ENCODE results near the gene MGST3. TPM values are rescaled to one million over a fixed set of nuclear protein-coding genes. Genes with fewer than 3 reads are reported as not detected.

Gene MGST3
- total RNA-seq, 1 experiment from 2014 or later, result 87.7 TPM

DNA sequence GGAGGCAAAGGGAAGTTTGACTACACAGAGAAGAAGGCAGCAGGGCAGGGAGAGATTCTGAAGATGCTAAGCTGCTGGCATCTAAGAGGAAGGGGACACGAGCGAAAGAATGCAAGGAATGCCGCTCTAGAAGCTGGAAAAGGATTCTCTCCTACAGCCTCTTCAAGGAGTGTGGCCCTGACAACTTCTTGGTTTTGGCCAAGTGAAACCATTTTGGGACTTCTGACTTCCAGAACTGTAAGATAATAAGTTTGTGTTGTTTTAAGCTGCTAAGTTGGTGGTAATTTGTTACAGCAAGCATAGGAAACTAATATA lies 28.5 kb downstream of the MGST3 start:
- H3K4me3 Mint-ChIP-seq, result no peak overlapping the region
- H2BK15ac ChIP-seq (ENCODE audit: low read depth, low read length), result no peak overlapping the region
- no peak overlapping the region for H2BK12ac ChIP-seq (ENCODE audit: insufficient read length, low read depth, low read length)
- DNase-seq, result peak; percentile 48
- no peaks in the 10 kb centered on the region for H3K27me3 Mint-ChIP-seq (ENCODE audit: low read depth)
- H4K5ac ChIP-seq (ENCODE audit: insufficient read length, low read depth, low read length), result no peak overlapping the region
- H3K4me1 Mint-ChIP-seq, result peaks cover 8 to 12% of the 10 kb centered on the region in 2 experiments
- no peak overlapping the region for H2AK5ac ChIP-seq (ENCODE audit: insufficient read length, low read length)
- H4K8ac ChIP-seq (replicated peaks; ENCODE audit: insufficient read length, low read depth, low read length), result no peak overlapping the region
- H3K9me3 Mint-ChIP-seq, result no peaks in the 10 kb centered on the region
- no peak overlapping the region for H3K27ac ChIP-seq (ENCODE audit: insufficient read length, low read depth, low read length)
- H3K56ac ChIP-seq (ENCODE audit: insufficient read length, low read depth, low read length), result no peak overlapping the region
- H3K79me2 ChIP-seq (ENCODE audit: insufficient read depth, low read length), result no peaks in the 10 kb centered on the region
- H3K9me3 ChIP-seq (ENCODE audit: control insufficient read depth, low read depth, low read length), result no peaks in the 10 kb centered on the region
- H3K27me3 ChIP-seq (ENCODE audit: insufficient read depth, low read length), result no peaks in the 10 kb centered on the region
- no peaks in the 10 kb centered on the region for H3K79me1 ChIP-seq (ENCODE audit: insufficient read depth, low read depth, low read length, poor library complexity, severe bottlenecking)
- WGBS (ENCODE audit: extremely low coverage, insufficient read length, low lambda C conversion rate), result no CpG with 5 or more reads among the region's 3 CpGs
- H3K9ac ChIP-seq (ENCODE audit: extremely low read depth, insufficient read length, low read length), result no peak overlapping the region
- H2BK120ac ChIP-seq (ENCODE audit: low read depth, low read length, poor library complexity, severe bottlenecking), result no peak overlapping the region
- no peak overlapping the region for H2AFZ ChIP-seq (ENCODE audit: low read length)
- H3K23ac ChIP-seq (ENCODE audit: insufficient read length, low read depth, low read length), result no peak overlapping the region
- H3K36me3 Mint-ChIP-seq (ENCODE audit: insufficient read depth in 1 of 3, low read depth in 3 of 3), result peaks cover 7 to 44% (median 25%) of the 10 kb centered on the region in 3 experiments
- H3T11ph ChIP-seq (ENCODE audit: low read length), result no peak overlapping the region
- H4K20me1 ChIP-seq (ENCODE audit: control insufficient read depth, insufficient read depth, insufficient read length), result no peaks in the 10 kb centered on the region
- H2BK20ac ChIP-seq (ENCODE audit: low read depth, low read length, poor library complexity, severe bottlenecking), result no peak overlapping the region
- no peak overlapping the region for H3K4me2 ChIP-seq (ENCODE audit: insufficient read depth, insufficient read length, low read length)
- H3K14ac ChIP-seq (ENCODE audit: insufficient read depth, low read length), result no peak overlapping the region
- H3K4me1 ChIP-seq (ENCODE audit: insufficient read depth, low read length), result no peaks in the 10 kb centered on the region
- no peak overlapping the region for H2BK5ac ChIP-seq (ENCODE audit: insufficient read length, low read length)
- TF ChIP-seq, protein P1, sequence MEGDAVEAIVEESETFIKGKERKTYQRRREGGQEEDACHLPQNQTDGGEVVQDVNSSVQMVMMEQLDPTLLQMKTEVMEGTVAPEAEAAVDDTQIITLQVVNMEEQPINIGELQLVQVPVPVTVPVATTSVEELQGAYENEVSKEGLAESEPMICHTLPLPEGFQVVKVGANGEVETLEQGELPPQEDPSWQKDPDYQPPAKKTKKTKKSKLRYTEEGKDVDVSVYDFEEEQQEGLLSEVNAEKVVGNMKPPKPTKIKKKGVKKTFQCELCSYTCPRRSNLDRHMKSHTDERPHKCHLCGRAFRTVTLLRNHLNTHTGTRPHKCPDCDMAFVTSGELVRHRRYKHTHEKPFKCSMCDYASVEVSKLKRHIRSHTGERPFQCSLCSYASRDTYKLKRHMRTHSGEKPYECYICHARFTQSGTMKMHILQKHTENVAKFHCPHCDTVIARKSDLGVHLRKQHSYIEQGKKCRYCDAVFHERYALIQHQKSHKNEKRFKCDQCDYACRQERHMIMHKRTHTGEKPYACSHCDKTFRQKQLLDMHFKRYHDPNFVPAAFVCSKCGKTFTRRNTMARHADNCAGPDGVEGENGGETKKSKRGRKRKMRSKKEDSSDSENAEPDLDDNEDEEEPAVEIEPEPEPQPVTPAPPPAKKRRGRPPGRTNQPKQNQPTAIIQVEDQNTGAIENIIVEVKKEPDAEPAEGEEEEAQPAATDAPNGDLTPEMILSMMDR (conservative IDR thresholded peaks at IDR 0.05), result no peak
- no peak overlapping the region for H4K91ac ChIP-seq (ENCODE audit: insufficient read length, low read depth, low read length)
- H3K4ac ChIP-seq (ENCODE audit: low read depth, low read length), result no peak overlapping the region
- H3K18ac ChIP-seq (ENCODE audit: insufficient read length, low read depth, low read length), result no peak overlapping the region
- peak overlapping the region in 2 of 3 experiments; percentile 13 to 47; a peak in 4 of 7 replicates for H3K27ac Mint-ChIP-seq
- no peaks in the 10 kb centered on the region for H3K23me2 ChIP-seq (ENCODE audit: insufficient read length, low read depth, low read length, poor library complexity, severe bottlenecking)

Measured in H9 (cell line).